Measurements from ENCODE around the gene HEBP1.

The HEBP1 gene

DNA sequence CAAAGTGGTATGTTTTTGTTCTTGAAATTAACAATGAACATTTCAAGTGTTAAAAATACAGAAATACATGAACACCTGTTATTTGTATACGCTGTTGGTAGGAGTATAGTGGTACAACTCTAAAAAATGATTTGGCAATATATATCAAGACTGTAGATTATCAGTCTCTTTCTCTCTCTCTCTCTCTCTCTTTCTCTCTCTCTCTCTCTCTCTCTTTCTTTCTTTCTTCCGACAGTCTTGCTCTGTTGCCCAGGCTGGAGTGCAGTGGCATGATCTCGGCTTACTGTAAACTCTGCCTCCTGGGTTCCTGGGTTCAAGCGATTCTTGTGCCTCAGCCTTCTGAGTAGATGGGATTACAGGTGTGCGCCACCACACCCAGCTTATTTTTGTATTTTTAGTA is 12.6 kb downstream of the HEBP1 start:
- DNase-seq = no peak

DNA sequence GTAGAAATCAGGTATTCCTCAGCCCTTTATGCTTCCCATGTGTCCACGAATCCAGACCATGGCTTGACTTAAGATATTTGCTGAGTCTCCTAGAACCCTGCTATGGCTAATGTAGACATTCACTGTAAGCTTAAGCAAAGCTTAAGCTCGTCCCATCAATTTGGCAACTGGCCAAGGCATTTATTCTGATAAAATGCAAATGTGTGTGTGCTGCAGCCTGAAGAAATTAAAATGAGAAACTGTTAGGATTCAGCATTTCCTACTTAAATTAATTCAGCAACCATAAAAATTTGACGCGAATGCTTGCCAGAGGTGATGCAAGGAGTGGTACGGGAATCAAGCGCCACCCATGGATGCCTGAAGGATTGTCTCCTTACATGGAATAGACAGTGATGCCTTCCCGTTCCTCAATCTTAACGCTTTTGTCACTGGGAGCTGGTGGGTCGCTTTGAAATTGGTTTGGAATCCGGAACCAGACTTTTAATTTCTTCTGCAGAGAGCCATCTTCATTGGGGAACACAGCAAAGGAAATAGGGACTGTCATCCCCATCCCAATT is 13.2 kb downstream of the HEBP1 start:
- no peak for DNase-seq

DNA sequence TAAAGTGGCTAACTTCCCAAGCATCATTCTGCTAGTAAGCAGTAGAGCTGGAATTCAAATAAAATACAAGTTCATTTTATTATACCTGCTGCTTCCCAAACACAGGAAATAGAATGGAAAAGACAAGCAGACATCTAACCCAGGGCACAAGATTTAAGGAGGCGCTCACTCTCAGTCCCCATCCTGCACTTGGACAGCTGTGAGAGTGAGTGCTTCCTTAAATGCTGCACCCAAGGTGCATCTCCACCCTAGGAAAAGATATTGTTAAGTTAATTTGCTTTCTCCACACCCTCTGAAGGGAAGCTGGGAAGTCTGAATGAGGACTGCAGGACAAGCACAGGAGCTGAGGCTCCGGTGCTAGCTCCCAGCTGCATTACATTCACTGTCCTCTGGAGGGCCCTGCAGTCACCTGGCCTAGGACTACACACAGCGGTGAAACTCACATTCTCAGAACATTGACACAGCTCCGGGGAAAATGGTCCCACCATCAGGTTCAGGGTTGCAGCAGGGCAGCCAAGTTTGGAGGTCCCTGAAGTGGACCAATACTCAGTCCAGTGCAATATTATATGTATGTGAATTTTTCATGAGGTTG is 14.2 kb downstream of the HEBP1 start:
- DNase-seq = no peak

DNA sequence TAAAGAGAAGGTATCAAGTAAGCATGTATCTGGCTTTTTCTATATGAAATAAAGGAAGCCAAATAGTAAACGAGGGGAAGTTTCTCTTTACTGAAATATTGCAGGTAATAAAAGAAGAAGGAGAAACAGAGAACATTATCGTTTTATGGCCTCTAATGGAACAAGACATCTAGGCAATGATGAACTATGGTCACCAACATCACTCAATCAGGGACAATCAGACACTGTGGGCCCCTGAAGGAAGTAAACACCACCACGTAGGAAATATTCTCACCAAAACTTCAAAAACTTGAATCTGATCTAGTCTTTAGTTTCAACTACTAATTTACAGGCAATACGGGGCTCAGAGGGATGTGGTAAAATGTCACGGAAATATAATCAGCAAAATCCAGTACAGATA is 15.9 kb downstream of the HEBP1 start:
- no peak for DNase-seq

DNA sequence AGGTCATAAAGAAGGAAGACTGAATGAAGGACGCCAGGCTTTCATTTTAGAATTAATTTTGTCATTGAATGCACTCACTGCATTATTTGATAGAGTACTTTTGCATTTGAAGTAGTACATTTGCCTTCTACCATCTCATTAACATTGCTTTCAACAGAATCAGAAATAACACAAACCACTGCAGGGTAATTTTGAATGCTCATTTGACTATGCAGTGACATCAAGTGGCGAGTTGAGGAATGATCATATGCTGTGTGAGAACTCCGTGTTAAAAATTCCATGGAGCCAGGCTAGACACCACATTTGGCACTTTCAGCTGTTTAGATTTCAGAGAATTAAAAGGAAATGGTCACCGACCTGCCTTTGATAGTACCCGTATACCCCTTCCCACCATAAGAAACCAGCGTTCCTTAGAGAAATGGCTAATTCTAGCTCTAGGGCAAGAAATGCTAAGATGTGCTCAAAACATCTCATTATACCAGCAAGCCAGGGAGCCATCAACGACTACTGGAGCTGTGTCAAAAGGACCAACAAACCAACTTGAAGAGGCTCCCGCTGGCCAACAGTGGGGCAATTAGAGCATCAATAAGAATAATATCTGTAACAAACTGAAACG is 16.5 kb downstream of the HEBP1 start:
- DNase-seq = no peak

DNA sequence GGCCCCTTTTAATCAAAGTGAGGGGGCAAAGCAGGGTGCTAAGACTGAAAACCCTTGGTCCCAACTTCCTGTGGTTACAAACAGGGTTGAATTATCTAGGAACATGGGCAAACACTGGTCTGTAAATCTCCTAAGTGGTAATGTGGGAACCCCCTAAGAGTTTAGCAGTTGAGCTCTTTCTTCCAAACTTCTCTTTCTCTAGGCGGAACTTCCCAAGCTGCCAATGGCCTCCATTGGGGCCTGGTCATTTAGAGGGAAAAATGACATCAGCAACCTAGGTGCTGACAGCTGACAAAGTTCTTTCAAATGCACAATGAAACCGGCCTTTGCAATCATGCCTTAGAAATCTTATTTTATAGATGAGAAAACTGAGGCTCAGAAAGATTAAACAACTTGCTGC is 17.7 kb downstream of the HEBP1 start:
- DNase-seq = no peak

DNA sequence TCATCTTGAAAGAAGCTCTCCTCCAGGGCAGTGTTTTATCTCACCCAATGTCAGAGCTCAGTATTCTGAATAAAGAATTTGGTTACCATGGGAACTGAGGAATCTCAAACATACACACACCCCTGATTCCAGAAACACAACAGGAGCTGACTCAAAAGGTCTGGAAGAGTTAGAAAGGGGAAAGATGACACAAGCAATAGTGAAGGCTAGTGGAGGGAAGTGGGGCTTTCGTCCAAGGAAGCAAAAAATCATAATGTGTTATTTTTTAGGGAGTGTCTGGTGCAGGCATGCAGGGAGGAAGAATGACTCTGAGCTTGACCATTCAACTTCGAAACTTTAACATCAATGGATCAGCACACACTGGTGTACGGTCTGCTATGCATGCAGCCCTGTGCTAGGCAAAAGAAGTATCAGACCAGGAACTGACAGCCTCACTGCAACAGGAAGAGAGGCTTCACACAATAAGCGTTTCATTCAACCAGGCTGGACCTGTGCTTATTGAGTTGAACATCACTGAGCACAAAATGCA is 20.3 kb downstream of the HEBP1 start:
- no peak for DNase-seq

DNA sequence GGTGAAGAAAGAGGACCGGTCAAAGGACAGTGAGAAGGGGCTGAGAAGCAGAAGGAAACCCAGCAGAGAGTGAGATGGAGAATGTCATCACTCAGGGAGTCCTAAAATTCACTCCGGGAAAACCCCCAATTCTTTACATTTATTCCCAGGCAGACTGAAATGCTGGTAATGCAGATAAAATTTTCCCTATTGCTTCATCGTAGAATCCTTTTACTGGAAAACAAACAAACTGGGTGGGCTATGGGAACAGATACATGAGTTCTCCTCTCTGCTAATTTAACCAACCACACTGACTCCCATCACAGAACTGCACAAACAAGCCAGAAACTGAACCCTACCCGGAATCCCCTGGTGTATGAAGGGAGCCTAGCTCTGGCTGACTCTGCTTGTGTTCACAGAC is 20.9 kb downstream of the HEBP1 start:
- DNase-seq = no peak

DNA sequence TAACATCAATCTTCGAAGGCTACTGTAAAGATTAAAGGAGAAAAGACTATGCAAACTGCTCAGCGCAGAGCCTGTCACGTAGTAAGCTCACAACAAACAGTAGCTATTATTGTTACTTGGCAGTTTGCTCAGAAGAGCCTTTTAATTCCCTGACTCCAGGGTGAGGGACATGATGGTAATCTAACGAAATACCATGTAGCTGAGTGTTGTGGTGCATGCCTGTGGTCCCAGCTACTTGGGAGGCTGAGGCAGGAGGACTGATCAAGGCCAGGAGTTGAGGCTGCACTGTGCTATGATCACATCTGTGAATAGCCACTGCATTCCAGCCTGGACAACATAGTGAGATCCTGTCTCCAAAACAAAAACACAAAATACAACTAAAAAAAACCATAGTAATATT is 22.8 kb downstream of the HEBP1 start:
- DNase-seq = no peak

DNA sequence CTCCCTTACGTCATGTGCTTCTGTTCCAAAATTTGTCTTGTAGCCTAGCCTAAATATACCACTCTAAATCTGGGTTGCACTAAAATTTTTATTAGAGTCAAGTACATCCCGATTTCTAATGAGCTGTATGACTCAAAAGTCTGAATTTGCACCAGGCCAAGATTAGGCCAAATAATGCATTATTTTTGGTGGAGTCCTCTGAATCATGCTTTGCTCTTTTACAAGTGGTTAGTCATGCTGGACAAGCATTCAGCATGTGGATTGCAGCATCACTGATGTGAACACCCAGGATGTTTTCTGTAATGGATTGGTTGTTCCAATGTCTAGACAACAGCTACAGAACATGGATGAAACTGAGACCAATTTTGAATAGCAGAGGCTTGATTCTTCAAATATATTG is 23.7 kb downstream of the HEBP1 start:
- DNase-seq = no peak

DNA sequence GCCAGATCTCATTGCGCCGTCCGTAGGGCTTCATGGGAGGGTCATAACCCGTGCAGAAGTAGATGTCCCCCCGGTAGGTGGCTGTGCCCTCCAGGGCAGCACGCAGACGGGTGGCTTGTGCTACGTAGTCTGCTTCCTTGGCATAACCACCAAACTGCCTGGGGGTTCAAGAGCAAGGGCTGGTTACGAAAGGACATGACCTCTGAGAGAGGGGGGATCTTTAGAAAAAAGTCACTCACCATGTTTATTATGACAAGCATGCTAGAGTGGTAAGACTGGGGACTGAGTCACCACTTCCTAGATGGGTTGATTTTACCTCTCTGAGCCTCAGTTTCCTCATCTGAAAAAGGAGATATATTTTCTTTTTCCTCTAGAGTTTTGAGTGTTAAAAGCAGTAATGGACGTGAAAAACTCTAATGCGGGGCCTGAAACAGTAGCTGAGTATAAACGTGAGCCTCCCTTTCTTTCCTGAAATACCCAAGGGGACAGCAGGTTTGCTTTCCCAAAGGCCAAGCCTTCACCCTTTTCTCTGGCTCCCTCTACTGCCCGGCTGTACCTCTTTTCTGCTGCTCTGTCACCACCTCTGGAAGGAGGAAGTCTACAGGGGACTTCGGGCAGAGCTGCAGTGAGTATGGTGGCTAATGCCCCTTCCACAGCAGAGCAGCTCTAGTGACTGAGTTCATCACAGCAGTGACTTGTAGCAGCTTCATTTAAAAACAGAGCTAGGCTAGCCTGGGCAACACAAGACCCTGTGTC is 24.6 kb downstream of the HEBP1 start:
- DNase-seq = no peak

DNA sequence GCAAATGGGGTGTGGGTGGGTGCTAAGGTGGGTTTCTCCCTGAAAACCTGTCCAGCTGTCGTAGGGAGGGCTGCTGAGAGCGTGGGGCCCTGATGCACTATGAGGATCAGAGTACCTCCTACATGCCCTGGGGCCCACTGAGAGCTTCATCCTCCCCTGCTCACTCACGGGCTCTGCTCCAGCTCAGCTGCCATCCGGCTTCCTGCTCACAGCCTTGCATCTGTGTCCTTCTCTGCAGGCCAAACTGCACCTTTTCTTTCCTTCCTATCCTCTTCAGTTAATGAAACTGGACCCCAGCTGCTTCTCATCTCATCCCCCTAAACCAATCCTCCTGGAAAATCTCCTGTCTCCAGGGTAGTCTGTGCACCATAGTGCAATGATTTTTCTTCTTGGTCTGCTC is 25.9 kb downstream of the HEBP1 start:
- no peak for DNase-seq

DNA sequence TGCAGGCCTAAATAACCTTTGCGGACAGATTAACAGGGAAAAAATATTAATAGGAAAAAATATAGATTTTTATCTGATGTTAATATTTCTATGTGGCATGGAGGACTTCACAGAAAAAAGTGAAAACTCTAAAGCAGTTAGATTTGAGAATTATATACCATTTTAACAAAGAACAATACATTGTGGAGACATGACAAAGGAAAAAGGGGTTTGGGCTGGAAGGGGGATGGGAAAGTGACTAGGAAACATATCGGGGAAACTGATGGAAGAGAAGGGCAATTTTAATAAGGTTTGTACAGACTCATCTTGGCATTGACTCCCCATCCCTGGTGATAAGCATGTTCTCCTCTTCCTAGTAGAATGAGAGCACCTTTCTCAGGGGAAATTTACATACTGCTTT is 27.0 kb downstream of the HEBP1 start:
- no peak for DNase-seq

DNA sequence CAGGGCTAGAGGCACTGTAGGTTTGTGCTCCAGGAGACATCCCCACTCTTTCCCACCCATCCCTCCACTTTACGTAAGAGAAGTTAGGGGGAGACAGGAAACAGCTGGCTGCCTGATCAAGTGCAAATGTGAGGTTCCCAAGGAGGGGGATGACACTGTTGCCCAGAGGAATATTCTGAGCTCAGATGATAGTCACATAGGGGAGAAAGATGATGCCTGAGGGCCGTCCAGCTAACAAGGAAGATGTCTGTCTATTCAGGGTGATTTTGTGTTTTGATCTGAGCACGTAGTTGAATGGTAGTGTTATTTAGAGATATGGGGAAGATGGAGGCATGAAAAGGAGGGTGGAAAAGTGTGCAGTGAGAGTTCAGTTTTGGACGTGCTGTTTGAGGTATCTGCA is 34.2 kb downstream of the HEBP1 start:
- DNase-seq = no peak

DNA sequence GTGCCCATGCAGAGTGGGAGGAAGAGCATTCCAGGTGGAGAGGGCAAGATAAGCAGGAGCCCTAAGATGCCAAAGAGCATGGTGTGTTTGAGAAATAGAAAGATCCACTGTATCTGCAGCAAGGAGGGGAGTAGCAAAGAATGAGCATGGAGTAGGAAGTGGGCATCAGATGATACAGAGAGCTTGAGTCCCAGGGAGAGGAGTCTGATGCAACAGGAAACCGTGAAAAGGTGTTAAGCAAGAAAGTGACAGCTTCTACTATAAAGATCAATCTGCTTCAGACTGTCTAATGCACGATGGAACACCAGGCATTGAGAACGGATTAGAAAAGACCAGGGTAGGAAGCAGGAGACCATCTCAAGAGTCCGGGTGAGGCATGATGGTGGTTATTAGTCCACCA is 35.8 kb downstream of the HEBP1 start:
- DNase-seq = no peak

DNA sequence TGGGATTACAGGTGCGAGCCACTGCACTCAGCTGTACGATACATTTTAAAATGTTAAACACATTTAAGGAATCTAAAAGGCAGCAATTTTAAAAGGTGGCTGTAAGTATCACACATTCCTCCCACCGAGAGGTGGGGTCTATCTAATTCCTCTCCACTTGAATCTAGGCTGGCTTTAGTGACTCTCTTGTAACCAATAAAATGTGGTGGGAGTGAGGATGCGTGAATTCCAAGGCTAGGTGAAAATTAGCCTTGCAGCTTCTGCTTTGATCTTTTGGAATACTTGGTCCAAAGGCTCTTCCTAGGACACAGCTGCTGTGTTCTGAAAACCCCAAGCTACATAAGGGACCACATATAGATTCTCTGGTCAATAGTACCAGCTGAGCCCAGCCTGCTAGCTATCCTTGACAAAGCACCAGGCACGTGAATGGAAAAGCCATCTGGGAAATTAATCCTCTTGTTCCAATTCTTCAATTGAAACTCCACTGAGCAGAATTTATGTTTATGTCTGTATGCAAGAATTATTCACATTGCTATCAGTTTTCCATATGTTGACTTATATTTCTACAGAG is 39.3 kb downstream of the HEBP1 start:
- no peak for DNase-seq

DNA sequence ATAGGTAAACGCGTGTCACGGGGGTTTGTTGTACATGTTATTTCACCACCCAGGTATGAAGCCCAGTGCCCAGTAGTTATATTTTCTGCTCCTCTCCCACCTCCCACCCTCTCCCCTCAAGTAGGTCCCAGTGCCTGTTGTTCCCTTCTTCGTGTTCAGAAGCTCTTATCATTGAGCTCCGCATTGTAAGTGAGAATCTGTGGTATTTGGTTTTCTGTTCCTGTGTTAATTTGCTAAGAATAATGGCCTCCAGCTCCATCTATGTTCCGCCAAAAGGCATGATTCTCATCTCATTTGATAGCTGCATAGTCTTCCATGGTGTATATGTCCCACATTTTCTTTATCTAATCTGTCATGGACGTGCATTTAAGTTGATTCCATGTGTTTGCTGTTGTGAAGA is 41.2 kb downstream of the HEBP1 start:
- DNase-seq = no peak

DNA sequence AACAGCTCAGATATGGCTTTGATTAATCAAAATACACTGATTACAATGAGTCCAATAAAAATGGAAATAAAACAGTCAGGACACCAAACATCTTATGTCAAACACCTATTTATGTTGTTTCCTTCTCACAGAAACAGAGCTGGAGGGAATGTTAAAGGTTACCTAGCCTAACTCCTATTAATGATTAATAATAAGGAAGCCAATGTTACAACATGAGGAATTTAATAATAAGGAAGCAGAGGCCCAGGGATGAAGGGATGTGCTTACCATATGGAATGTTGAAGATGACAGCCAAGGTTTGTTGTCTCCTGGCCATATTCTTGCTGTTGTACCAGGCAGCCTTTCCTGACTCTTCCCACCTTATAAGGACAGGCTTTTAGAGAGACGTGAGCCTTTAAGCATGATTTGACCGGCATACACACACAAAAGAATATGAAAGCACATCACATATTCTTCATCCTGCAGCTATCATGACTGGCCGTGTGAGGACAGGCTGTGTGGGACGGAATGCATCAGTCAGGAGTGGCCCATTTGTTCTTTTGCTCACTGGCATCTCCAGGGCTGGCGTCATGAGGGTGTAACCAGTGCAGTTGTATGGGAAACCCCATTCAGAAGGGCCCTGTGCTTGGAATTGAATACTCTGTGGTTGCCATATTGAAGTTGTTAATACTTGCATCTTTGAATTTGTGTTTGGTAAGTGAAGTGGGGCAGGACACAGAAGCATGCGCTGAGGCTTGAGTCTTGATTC is 45.0 kb downstream of the HEBP1 start:
- DNase-seq = no peak

DNA sequence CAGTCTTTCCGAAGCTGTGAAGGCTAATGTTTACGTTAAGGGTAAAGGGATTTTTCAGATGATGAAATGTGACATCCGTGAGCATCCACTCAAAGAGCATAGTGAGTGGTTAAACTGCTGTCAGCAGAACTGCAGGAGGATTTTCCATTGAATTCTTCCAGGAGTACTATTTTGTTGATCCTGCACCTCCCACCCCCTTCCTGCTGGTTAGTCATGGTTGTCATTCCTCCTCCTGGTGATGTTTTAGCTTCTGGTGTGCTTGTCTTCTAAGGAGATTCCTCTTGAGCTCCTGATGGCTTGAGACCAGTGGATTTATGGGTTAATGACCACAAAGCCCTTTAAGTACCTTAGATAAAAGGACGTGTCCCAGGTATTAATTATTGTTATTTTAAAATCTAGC is 45.7 kb downstream of the HEBP1 start:
- DNase-seq = no peak

DNA sequence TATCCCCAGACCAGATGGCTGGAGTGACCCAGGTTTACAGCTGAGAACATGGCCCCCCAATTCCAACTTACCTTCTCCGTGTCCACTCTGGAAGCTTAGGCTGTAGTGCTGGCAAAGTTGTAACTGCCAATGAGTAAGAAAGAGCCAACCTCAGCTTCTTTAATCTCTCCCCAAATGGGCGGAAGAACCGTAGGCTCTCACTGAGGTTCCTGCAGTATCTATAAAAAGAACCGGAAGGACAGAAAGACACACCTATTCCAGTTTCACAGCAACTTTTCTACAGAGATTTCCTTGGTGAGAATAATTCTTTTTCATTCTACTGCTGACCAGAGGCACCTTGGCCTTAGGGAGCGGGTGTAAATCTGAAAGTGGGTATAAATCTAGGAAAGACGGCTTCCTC is 48.0 kb downstream of the HEBP1 start, which contains the start of gene GPRC5D:
GPRC5D (minus strand) TSS at position 135 of the 400 bp plus-strand sequence. CDS start 1,786 bp downstream, outside the sequence.
- DNase-seq = no peak

DNA sequence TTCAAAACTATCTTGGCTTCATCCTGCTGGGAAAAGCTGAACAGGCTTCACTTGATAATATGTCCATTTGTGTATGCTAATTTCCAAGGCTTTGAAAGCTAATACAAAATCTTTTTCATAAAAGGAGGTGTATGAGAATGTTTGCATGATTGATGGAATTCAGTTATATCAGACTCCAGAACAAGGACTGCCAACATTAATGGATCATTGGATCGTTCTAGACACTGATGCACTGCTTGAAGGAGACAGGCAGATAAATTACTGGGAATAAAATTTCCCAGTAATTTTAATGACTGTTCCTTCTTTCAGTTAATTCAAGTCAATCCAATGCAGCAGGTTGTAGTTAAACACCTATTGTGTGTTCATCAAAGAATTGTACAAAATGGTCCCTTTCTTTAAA is 48.6 kb downstream of the HEBP1 start:
- DNase-seq = no peak

DNA sequence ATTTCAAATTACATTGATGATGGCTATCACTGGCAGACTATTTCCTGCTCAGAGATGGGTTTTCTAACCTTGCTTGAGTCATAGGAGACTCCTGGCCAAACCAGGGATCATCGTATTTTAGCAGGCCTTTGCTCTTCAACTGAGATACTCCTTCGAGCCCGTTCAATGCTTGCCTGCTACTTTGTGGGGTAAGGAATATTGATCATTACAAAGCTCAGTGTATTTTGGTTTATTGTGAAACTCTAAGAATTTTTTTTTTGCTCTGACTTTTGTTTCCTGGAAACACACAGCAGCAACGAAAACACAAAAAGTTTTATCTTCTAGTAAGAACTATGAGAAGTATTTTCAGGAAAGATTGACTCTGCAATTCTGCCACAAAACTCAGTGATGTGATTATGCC is 52.2 kb downstream of the HEBP1 start:
- no peak for DNase-seq
